GM12872 (cell line): ENCODE data around the gene FRAT1.

Source experiments
- TF ChIP-seq, protein P1 (sequence below): IDR thresholded peaks from 3 replicates; pipeline ENCODE4 v1.5.1; 2011; ENCODE audit warnings: low read depth, mild to moderate bottlenecking, low read length, moderate library complexity; ENCODE audit not compliant: insufficient read depth

The FRAT1 gene

DNA sequence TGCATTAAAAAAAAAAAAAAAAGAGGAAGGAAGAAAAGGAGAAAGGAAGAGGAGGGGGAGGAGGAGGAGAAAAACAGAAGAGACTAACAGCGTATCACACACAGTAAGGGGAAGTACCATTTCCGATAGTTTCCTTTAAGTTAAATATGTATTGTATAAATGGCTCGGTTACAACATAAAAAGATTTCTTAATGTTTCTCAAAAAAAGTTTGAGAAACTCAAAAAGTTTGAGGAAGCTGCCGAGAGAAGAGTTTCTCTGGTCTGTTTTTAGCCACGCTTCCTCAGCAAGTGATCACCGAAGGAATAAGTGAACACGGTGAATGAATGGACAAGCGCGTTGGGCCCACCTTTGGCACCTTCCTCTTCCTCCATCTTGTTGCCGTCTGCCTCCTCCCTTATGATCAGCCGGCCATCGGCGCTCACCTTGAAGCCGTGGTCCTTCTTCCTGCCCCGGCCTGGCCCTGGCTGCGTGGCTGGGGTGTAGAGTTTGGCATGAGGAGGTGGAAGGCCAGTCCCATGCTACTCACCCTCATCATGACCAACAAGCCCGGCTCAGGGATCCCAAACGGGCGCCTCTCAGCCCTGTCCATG, 46.8 kb downstream of the FRAT1 start:
- TF ChIP-seq, protein P1, sequence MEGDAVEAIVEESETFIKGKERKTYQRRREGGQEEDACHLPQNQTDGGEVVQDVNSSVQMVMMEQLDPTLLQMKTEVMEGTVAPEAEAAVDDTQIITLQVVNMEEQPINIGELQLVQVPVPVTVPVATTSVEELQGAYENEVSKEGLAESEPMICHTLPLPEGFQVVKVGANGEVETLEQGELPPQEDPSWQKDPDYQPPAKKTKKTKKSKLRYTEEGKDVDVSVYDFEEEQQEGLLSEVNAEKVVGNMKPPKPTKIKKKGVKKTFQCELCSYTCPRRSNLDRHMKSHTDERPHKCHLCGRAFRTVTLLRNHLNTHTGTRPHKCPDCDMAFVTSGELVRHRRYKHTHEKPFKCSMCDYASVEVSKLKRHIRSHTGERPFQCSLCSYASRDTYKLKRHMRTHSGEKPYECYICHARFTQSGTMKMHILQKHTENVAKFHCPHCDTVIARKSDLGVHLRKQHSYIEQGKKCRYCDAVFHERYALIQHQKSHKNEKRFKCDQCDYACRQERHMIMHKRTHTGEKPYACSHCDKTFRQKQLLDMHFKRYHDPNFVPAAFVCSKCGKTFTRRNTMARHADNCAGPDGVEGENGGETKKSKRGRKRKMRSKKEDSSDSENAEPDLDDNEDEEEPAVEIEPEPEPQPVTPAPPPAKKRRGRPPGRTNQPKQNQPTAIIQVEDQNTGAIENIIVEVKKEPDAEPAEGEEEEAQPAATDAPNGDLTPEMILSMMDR, result no peak

DNA sequence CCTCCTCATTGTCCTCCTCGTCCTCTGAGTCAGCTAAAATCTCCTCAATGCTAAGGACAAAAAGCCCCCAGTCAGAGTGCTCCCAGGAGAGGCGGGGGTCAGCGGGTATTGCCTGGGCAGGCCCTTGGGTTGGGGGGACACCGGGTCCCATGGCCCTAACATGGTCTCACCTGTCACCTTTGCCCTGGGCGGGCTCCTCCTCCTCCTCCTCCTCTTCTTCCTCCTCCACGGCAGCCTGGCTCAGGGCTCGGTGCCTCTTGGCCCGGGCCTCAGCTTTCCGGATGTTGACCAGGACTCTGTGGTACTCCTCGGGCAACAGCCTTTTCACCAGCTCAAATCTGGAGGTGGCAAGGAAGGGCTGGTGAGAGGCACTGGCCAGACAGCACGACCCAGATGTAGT, 47.5 kb downstream of the FRAT1 start:
- TF ChIP-seq, protein P1, result no peak

DNA sequence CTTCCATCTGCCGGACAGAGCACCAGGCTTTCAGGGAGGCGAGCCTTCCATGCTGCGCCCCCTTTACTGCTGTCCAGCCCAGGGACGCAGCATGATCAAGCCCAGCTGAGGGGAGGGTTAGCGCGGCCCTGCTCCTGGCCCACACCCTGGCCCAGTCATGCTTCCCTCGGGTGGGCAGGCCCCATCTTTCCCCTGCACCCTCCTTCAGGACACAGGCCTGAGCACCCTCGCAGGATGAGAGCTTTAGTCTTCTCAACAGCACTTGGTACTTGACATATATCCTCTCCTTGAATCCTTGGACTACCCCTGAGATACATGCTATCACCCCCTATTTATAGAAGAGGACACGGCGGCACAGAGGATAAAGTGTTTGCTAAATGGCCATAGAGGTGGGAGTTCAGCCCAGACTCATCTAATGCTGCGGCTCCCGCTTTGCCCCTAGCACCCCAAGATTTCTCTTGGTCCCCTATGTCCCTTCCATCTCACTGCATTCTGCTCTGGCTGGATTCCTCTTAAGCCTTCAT, 48.1 kb downstream of the FRAT1 start:
- TF ChIP-seq, protein P1, result no peak
